ENCODE measurements around the gene MGST2.
A peak's percentile ranks its signal among the peaks of the same experiment; 100 is the strongest.

The MGST2 gene

DNA sequence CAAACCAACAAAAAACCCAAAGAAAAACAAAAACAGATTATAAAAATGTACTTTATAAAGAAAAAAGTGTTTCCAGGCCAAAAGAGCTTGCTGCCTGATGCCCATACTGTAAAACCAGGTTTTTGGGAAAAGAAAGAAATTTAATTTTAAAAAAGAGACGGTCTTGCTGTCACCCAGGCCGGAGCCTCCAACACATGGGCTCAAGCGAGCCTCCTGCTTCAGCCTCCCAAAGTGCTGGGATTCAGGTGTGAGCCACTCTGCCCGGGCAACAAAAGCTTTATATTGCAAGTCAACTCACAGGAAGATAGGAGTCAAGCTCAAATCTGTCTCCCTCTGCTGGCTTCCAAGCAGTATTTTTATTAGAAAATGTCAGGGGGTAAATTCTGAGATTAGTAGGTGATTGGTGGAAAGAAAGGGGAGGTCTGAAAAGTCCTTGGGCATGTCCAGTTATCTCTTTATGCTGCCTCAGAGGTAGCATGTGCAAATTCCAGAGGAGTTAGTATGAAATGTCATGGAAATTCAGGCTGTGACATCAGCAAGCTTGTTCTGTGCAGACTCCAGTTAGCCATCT, 39.4 kb downstream of the MGST2 start:
- DNase-seq (ENCODE audit: low read depth) = no peak

DNA sequence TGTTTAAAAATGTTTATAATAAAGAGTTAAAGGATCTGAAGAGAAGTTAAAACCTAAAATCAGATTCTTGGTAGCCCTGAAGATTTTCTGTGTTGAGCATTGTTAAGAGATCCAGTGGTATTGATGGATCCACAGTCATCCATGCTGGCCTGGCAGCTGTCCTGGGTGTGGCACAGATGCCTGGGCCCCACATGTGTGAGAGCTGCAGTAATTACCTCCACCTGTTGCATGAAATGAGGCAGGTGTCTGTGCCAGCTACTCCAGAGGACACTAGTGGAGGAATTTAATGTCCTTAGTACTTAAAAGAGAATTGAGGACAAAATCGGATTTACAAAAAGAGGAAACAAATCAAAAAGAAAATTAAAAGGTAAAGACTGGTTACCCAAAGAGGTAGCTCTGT, 44.0 kb downstream of the MGST2 start:
- no peak for DNase-seq (ENCODE audit: low read depth)

DNA sequence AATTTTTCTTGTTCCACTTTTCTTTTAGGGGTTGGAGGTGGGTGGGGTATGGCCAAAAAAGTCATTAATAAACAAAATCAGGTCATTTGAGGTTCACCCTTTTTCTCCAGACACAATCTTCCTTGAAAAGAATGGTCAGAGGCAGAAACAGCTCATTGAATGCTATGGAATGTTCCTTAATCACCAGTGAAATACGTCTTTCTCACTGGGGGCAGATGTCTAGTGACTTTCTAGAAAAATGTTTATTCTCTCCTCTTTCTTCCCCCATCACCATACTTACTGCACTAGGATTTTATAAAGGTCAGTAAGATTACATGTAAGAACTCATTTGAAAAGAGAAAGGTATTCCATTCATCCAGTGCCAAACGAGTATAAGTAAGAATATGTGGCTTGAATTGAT, 44.5 kb downstream of the MGST2 start:
- no peak for DNase-seq (ENCODE audit: low read depth)

DNA sequence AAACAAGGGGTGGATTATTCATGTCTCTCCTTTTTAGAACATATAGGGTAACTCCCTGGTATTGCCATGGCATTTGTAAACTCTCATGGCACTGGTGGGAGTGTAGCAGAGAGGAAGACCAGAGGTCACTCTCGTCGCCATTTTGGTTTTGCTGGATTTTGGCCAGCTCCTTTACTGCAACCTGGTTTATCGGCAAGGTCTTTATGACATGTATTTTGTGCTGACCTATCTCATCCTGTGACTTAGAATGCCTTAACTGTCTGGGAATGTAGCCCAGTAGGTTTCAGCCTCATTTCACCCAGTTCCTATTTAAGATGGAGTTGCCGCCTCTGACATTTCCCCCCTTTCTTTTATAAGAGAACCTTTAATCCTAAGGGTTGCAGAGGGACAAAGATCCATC, 45.8 kb downstream of the MGST2 start:
- DNase-seq (ENCODE audit: low read depth) = no peak

DNA sequence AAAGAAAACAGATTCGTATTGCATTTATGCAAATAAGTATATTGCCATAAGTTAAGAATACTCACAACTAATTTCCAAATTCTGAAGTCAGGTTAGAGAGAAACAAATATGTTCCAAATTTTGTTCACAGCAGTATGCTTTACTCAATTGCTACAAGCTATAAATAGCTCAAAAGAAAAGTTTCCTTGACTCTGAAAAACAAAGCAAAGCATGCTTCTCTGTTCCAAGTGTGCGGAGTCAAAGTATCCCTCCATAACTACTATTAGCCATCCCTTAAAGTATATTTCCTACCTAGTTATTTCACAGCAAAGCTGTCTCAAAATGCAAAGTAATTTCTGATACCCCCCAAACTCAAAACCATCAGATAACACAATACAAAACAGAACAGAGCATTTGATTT, 47.3 kb downstream of the MGST2 start:
- DNase-seq (ENCODE audit: low read depth) = no peak

DNA sequence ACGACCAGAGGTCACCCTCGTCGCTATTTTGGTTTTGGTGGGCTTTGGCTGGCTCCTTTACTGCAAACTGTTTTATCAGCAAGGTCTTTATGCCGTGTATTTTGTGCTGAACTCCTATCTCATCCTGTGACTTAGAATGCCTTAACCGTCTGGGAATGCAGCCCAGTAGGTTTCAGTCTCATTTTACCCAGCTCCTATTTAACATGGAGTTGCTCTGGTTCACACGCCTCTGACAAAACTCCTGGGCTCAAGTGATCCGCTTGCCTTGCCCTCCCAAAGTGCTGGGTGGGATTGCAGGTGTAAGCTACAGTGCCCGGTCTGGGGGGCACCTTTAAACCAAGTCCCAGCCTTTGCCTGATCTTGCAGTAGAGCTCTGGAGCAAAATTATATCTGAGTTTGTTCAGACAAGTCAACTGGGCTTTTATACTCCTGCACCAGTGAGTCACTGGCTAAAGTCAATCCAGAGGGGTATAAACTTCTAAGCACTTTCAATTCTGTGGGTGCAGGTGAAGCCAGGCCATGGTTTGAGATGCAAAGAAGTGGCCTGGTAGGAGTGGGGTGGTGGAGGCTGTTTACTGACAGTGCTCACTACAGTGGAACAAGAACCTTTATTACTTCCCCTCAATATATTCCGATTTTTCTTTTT, 50.2 kb downstream of the MGST2 start:
- no peak for DNase-seq (ENCODE audit: low read depth)

DNA sequence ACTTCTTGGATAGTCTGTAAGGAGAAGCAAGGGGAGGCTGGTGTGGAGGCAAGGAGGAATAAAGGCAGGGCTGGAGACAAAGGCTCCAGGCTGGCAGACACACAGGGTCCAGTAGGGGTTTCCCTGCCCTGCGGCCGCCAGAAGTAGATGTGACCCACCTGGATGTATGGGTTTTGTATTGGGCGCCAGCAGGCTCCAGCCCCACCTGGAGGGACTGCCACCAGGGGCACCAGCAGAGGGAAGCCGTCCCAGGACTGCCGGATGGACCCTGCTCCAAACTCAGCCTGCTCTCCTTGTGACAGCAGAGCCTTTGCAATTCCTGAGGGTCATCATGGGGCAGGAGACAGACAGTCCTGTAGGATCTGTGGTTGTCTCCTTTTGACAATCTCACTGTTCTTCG, 52.7 kb downstream of the MGST2 start:
- DNase-seq (ENCODE audit: low read depth) = no peak

DNA sequence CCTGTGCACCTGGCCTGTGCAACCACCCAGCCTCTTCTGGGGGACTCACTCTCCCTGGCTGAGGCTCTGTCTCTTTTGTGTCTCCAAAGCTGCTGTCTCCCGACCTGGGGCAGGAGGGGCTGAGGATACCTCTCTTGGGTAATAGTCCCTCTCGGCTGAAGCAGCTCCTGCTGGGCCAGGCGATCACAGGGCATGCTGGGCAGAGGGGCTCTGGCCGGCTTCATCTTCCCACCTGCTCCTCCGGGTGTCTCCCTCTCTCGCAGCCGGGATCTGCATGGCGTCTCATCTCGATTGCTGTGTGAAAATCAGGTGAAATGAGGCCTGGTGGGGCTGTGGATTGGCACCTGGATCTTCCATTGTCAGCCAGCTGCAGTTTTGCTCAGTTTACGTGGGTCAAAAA, 53.2 kb downstream of the MGST2 start:
- no peak for DNase-seq (ENCODE audit: low read depth)

DNA sequence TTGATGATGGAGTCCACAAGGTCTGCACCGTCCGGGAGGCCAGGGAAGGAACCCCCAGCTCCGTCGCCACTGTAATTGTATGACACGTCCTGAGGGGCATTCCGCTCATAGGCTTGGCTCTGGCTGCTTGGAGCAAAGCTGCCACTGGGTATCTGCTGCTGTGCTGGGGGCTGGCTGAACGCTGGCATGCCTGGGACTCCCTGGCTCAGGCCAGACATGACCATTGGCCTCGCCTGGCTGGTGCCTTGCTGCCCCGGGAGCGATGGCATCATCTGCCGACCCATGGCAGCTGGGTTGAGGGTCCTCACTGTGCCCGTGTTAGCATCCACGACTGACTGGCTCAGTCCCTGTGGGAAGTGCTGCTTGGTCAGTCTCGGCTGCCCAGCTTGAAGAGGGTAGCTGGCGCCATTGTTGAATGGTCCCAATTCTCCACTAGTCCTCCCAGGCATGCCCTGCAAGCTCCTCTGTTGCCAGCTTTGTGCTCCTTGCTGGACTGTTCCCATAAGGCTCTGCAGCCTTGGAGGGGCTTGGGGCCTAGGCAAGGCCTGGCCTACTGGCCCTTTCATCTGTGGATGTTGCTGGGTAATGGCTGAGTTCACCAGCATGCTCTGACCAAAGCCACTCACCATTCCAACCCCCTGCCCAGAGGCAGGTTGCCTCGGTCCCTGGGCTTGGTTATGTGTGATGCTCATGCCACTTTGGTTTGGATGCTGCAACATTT, 53.9 kb downstream of the MGST2 start:
- no peak for DNase-seq (ENCODE audit: low read depth)

DNA sequence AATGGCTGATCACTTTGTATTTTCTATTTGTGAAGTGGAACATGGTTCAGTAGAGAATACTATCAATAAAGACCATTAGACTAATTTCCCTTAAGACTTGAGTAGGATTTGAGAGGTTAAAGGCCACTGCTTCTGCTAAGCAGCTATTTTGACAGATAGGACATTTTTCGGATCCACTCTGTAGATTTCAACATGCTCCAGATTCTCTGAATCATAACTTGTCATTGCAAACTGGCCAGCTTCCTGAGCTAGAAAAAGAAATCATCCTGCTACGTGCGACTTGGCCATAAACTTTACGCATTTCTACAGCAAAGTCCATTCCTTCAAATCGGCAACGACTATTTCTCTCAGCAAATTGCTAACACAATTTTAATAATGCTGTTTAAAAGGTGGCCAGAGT, 55.2 kb downstream of the MGST2 start:
- DNase-seq (ENCODE audit: low read depth) = no peak

DNA sequence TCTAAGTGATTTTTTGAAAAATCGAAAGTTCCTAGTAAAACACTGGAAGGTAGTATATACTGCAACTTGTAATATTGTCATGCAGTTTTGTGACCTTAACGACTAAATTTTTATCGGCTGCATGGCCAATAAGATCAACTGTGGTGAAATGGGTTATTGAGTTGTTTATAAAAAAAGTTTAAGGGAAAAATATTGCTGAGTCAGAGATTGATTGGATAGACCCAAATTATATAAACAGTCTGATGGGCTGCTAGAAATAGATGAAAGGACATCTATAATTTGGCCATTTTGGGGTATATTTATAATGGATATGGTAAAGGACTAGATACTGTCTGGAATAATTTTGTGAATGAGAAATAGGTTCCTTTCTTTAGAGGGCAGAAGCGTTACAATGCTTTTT, 56.2 kb downstream of the MGST2 start:
- DNase-seq (ENCODE audit: low read depth) = no peak

DNA sequence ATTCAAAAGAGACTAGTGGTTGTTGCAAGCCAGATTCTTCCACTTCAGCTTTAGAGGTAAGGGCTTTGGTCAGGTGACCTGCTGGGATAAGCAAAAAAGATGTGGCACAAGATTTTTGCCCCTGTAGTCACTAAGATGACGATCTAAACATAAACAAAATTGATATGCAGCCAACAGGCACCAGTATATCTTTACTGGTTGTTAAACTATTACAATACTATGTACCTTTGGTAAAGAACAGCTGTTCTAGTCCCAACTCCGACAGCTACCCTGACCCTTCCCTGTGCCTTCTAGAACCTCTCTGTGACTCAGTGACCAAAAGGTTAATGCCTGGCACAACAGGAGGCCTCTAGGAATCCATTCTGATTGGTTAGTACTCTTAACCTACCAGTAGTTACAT, 59.6 kb downstream of the MGST2 start:
- DNase-seq (ENCODE audit: low read depth) = no peak

DNA sequence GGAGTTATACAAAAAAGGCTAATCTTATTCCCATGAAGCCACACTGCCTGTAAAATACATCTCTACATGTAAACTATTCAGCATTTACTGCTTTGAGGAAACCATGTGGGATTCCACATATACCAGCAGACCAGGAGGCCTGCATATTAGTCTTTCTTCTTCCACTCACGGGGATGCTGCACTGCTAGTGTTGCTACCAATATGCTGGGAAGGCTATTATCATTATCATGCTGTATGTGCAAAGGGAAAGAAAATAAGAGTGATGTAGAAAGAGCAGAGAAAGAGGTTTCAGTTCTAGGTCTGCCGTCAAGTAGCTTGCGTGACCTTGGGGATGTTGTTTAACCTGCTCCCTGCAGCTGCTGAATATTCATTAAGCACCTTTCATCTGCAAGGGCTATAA, 61.0 kb downstream of the MGST2 start:
- DNase-seq (ENCODE audit: low read depth) = no peak

DNA sequence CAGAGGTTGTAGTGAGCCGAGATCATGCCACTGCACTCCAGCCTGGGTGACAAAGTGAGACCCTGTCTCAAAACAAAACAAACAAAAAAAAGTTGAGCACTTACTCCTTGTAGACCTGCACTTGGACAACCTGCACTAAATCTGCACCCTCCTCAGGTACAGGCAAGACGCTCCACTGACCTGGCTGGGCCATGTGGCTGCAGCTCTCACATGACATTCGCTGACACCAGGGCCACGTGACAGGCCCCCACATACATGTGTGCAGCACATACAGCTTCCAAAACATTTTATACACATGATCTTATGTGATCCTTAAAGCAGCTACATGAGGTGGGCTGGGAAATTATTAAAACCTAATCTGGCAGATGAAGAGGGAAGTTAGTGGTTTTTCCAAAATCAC, 62.5 kb downstream of the MGST2 start:
- no peak for DNase-seq (ENCODE audit: low read depth)

DNA sequence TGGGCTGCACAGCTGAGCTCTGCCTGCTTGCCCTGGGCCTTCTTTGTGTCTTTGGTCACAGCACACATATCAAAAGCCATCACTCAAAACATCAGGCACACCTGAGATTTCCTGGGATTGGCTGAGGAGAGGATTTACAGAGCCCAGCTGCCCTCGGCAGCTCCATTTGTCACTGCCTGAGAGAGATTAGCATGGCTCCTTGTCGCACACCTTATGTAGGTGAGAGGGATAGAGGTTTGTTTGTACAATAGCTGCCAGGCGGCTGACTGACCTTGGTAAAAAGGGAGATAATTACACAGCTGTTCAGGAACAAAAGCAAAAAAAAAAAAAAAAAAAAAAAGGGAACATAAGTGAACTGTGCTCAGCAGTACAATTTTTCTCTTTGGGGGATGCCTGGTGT, 63.2 kb downstream of the MGST2 start:
- no peak for DNase-seq (ENCODE audit: low read depth)

DNA sequence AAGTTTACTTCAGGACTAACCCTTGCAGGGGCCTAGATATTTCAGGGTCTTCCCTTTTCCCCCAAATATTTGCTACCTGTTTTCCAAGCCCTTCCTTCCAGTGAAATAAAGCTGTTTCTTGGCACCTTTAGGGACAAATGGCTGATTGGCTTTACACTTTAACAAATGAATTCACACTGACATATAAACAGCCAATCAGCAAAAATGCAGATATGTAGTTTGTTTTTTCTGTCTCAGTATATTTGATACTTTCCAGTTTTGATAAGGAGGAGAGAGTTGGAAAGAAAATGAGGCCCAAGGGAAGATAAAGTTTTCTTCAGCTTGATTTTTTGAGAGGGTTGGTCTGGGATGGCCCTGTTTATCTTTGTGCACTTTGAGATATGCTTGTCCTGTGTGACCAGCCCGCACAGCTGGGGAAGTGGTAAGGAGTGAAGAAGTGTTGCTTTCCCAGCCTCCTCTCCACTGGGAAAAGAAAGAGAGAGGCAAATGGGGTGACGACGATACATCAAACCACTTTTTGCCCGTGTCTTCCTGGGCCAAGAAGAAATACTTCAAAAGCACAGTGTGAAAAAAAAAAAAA, 67.5 kb downstream of the MGST2 start:
- DNase-seq (ENCODE audit: low read depth) = no peak

DNA sequence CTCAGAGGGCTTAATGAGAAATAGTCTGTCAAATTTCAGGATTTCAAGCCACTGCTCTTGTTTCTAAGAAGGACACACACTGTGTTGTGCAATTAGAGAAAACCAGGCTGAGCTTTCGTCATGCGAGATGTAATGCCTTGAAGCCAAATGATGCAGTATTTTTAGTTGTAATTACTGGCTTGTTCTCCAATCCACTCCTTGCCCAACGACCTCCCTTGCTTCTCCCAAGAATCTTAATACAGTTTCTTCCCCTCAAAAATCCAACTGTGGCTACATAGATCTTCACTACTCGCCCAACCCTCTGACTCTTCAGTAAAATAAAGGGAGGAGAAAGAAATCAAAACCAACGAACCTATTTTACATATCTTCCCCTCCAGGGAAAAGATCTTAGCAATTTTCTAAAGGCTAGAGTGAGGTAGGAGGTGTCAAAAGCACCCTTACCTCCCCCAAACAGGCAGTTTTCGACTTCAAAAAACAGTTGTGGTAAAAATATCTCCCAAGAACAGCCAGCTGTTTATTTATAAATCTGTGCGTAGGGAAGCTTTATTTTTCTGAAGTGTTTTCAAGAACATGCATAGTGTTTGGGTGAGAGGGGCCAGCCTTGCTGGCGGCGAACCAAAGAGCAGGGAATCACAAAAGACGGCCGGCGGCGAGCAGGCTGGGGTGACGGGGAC, 68.7 kb downstream of the MGST2 start:
- DNase-seq (ENCODE audit: low read depth) = no peak

DNA sequence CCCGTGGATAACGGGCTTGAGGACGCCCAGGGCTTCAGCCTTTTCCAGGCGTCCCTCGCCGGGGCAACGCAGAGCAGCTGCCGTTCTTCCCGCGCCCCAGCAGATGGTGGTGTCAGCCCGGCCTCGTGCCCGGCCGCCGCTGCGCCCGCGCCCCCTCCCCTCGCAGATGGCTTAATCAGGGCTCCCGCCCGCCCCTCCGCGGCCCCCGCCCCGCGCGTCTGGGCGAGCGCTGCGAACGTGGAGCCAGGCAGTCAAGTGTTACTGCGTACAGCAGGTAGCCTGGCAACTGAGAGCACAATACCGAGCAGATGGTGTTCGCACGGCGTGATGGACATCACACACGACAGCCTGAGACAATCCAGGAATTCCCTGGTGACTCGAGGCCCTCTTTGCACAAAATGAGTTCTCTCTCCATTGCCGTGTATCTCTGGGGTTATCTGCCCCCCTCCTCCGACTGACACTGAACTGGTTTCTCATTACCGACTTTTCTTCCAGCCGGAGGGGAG, 69.3 kb downstream of the MGST2 start:
- peak; percentile 35 for DNase-seq (ENCODE audit: low read depth)

DNA sequence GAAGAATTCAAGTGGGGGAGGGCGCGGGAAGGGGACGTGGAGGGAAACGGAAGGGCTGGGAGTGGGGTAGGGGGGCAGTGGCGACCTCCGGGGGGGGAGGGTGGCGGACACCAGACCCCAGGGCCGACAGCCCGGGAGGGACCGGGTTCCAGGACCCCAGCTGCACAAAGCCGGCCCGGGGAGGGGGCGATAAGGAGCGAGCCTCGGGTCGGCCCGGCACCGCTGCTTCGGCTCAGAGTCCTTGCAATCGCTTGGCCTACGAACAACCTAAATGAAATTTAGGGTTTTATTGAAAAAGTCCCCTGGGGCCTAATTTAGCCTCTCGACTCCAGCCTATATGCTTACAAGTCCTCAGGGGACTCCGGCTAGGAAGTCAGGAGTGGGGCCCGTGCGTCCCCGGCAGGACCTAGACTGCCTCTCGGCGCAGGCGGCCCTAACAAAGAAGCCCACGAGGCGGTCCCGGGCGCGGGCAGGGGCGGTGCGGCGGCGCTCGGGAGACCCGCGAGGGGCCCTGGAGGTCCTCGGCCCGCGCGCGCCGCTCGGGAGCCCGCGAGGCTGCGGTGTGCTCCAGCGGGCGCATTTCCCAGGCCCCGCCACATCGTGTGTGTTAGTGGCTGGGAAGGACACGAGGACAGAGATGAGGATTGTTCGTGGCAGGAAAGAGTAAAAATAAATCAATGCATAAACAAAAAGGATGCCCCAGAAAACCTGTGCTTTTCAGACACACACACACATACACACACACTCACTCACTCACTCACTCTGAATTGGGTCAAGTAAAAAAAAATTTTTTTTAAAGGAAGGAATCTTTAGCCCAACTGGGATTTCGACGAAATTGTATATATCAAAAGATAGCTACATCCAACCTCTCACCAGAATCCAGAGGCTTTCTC, 70.0 kb downstream of the MGST2 start:
- no peak for DNase-seq (ENCODE audit: low read depth)

DNA sequence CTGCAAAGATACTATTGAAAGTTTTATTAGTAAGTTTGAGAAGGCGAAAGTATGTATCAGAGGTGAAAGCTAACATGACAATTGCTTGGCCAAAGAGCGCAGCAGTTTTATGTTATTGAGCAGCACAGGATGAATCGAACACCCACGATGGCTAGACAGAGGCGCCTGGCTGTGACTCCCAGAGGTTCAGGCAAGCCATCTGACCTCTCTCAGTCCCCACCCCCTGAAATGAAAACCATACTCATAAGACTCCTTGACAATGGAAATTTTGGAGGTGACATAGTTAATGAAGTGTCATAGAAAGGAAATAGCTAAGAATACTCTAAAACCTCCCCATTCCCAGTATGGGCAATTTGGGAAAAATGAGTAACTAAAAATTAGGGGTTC, 70.6 kb downstream of the MGST2 start:
- no peak for DNase-seq (ENCODE audit: low read depth)

DNA sequence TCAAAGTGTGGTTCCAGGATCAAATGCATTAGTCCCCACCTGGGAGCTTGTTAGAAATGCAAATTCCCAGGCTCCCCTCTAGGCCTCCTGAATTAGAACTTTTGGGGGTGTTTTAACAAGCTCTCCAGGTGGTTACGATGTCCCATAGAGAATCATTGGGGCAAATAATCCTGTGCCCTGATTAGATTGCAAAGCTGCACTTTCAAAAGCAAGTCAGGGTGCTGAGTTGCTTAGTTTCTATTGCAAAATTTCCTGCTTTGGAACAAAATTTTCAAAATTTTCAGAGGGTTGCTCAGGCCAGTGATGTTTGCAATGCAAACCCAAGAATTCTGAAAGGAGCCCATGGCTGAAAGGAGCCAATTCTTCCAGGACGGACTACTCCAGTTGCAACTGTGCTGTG, 71.0 kb downstream of the MGST2 start:
- DNase-seq (ENCODE audit: low read depth) = no peak
